Bronchial smooth muscle cell (primary cell): Measurements from ENCODE around the gene DUS2. TPM values are rescaled to one million over a fixed set of nuclear protein-coding genes. Genes with fewer than 3 reads are reported as not detected.

Experiments used
- total RNA-seq: library from RNA; depleted of rRNA; stranded (reverse); fragments of >200 nt; gene quantifications from 2 replicates; pipeline ENCODE4 v1.2.1, GENCODE V29; 2014

DUS2 gene
- 12.3 and 13.4 TPM in 2 replicates for total RNA-seq

DNA sequence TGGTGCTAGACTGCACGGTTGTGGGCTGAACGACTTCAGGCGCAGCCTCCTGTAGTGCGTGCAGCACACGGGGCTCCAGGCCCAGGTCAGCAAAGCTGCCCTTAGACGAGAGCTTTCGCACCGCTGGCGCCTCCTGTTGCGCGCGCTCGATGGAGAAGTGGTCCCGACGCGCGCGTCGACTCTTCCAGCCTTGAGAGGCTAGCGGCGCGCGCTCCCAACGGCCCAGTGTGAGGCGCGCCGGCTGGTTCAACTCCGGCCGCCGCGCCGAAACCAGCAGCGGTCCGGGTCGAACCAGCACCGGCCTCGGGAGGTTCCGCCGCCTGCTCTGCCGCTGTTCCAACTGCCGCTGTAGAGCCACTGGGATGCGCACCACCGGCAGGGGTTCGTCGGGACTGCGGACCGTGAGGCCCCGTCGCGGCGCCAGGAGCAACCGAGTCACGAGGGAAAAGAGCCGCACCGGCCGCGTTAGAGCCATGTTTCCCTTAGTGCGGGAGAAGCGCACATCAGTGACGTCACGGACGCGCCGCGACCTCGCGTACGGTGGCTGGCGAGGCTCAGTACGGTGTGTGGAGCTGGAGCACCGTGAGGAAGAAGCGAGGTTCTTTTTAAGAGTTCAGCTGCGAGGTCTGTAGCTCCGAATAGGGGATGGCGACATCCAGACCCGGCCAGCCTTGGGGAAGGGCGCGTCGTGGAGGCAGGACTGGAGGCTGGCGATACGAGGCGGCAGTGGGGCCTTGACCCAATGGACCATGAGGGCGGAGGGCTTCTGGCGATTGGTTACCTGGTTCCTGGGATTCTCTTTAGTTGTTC, at the start of gene DUS2, which contains the start of gene DDX28:
TSS of gene DUS2 (plus strand) at position 557 of the 810 bp plus-strand sequence. CDS start 14,740 bp downstream, outside the sequence.
TSS of gene DDX28 (minus strand) at position 505 of the 810 bp plus-strand sequence. CDS start at position 475, 30 bp downstream.

DNA sequence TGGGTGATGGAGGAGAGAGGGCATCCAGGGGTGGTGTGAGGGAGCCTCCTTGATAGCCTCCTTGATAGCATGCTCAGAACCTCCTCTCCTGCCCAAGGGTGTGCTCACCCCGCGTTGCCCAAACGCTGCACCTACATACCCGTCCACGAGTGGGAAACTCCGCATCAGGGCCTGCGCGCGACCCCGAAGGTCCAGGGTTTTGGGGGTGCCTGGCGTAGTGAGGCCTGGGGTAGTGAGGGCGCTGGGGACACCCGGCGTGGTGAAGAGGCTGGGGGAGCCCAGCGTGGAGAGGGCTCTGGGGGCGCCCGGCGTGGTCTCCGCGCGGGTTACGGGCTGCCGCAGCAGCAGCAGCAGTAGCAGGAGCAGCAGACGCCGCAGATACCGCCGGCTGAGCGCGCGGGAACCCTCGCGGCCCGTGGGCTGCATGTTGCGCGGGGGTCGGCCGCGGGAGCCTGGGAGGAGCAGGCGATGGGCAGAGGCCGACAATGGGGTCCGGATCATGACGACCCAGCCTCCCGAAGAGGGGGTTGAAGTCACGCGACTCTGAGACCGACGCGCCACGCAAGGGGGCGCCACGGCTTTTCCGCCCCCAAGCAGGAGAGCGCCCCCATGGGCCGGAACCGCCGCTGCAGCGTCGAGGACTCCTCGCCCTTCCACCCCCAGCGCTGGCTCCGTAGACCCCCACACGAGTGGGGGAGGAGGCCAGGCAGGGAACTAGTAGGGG, 43.0 kb upstream of the DUS2 start, which contains the start of gene DPEP3:
TSS of gene DPEP3 (minus strand) at position 545 of the 724 bp plus-strand sequence. CDS start at position 426, 119 bp downstream.

DNA sequence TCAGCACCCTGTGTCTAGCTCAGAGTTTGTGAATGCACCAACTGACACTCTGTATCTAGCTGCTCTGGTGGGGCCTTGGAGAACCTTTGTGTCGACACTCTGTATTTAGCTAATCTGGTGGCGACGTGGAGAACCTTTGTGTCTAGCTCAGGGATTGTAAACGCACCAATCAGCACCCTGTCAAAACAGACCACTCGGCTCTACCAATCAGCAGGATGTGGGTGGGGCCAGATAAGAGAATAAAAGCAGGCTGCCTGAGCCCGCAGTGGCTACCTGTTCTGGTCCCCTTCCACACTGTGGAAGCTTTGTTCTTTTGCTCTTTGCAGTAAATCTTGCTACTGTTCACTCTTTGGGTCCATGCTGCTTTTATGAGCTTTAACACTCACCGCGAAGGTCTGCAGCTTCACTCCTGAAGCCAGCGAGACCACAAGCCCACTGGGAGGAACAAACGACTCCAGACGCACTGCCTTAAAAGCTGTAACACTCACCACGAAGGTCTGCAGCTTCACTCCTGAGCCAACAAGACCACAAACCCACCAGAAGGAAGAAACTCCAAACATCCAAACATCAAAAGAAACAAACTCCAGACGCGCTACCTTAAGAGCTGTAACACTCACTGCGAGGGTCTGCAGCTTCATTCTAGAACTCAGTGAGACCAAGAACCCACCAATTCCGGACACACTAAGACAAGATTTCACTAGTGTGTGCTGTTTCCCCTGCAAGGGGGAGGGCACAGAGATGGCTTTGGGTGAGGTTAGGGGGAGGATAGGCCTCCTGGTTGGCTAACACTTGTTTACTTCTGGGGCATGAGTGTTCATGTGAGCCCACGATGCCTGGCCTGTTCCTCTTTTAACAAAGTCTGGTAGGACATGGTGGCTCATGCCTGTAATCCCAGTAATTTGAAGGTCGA, 24.1 kb upstream of the DUS2 start, which contains the start of gene DPEP2:
TSS of gene DPEP2 (minus strand) at position 706 of the 910 bp plus-strand sequence. CDS start 6,272 bp downstream, outside the sequence.

DNA sequence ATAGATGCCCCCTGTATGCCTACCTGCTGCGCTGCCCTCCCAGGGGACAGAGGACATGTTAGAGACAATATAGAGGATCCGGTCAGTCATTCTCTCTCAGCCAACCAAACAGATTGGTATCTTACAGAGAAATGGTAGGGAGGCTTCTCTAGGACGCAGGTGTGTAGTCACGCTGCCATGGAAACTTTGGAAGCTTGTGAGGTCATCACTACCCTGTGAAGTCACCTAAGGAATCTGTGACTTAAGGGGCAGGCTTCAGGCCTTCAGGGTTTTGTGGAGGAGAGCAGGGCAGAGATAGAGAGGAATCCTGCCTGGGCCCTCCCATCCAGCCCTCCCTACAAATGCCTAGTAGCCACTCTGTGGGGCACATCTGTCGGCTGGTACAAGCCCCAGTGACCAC, 7.4 kb upstream of the DUS2 start, which contains the start of gene DPEP2NB:
TSS of gene DPEP2NB (minus strand) at position 231 of the 400 bp plus-strand sequence. CDS start at position 90, 141 bp downstream.

DNA sequence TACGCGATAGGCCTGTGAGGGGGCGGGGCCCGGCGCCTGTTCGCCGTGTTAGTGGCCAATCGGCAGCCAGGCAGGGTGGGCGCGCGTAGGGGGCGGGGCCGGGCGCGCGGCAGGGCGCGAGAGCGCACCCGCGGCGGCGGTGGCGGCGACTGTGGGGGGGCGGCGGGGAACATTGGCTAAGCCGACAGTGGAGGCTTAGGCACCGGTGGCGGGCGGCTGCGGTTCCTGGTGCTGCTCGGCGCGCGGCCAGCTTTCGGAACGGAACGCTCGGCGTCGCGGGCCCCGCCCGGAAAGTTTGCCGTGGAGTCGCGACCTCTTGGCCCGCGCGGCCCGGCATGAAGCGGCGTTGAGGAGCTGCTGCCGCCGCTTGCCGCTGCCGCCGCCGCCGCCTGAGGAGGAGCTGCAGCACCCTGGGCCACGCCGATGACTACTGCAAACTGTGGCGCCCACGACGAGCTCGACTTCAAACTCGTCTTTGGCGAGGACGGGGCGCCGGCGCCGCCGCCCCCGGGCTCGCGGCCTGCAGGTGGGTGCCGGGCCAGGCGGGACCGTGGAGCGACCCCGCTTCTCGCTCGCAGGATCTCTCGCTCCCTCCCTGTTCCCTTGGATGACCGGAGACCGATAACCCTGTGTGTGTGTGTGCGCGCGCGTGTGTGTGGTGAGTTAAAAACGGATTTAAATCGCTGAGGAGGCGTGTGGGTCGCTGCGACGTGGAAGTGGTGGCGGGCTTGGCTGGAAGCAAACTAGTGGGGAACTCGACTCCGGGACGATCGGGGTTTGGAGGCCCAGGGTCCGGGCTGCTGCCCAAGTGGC, 62.4 kb downstream of the DUS2 start, which contains the start of gene NFATC3:
TSS of gene NFATC3 (plus strand) at position 112 of the 813 bp plus-strand sequence. CDS start at position 424, 312 bp downstream.

Other genes with a start within 250 kb of the DUS2 start
- gene RANBP10, start 216.7 kb upstream of the DUS2 start, total RNA-seq = 2.5 and 4.5 TPM in 2 replicates
- 0.95 and 1.5 TPM in 2 replicates for gene TSNAXIP1, start 216.4 kb upstream of the DUS2 start, total RNA-seq
- gene THAP11, start 181.0 kb upstream of the DUS2 start, total RNA-seq = 27.1 and 51.8 TPM in 2 replicates
- gene NUTF2, start 176.4 kb upstream of the DUS2 start, total RNA-seq = 72.5 and 88.2 TPM in 2 replicates
- 21.2 and 22.5 TPM in 2 replicates for gene CENPT, start 175.6 kb upstream of the DUS2 start, total RNA-seq
- gene EDC4, start 150.2 kb upstream of the DUS2 start, total RNA-seq = 46.3 and 54.4 TPM in 2 replicates
- gene NRN1L, start 138.4 kb upstream of the DUS2 start, total RNA-seq = 0.16 TPM in 1 of 2 replicates, not detected in the other
- 13.4 and 21.7 TPM in 2 replicates for gene PSKH1, start 130.0 kb upstream of the DUS2 start, total RNA-seq
- 0.63 and 2.3 TPM in 2 replicates for gene CTRL, start 91.4 kb upstream of the DUS2 start, total RNA-seq
- 103 and 111 TPM in 2 replicates for gene PSMB10, start 86.4 kb upstream of the DUS2 start, total RNA-seq
- 5.2 and 6.5 TPM in 2 replicates for gene LCAT, start 79.2 kb upstream of the DUS2 start, total RNA-seq
- 91.3 and 134 TPM in 2 replicates for gene SLC12A4, start 54.6 kb upstream of the DUS2 start, total RNA-seq
- gene DPEP3, start 42.8 kb upstream of the DUS2 start, total RNA-seq = not detected in 2 replicates
- not detected in 2 replicates for gene DPEP2, start 23.8 kb upstream of the DUS2 start, total RNA-seq
- gene DPEP2NB, start 7.4 kb upstream of the DUS2 start, total RNA-seq = not detected in 2 replicates
- gene DDX28, start 52 bp upstream of the DUS2 start, total RNA-seq = 8.5 and 9.1 TPM in 2 replicates
- gene NFATC3, start 62.1 kb downstream of the DUS2 start, total RNA-seq = 5.0 and 6.0 TPM in 2 replicates
- gene ESRP2, start 212.8 kb downstream of the DUS2 start, total RNA-seq = 0.09 and 0.16 TPM in 2 replicates
- 18.5 and 19.4 TPM in 2 replicates for gene PLA2G15, start 222.1 kb downstream of the DUS2 start, total RNA-seq
- 7.4 and 10.2 TPM in 2 replicates for gene SLC7A6, start 241.2 kb downstream of the DUS2 start, total RNA-seq